HL-60 (cell line): Measurements from ENCODE around the gene IL6ST.
A peak's percentile ranks its signal among the peaks of the same experiment; 100 is the strongest.

Experiments used
- DNase-seq, 2 experiments: peaks; one replicate each; pipeline ENCODE4 v3.0.0-alpha.2; 2010 to 2020; ENCODE audit warnings: low read depth in 1 of 2, low spot score in 1 of 2
- H3K27ac ChIP-seq: fragments of 250-450 bp; sonication (Bioruptor Pico); replicated peaks from 2 replicates; pipeline ENCODE4 v1.5.1; 2020; ENCODE audit warnings: mild to moderate bottlenecking, moderate library complexity
- H3K27me3 ChIP-seq: fragments of 250-450 bp; sonication (Bioruptor Pico); 2 replicates; pipeline ENCODE4 v1.5.1; 2021; ENCODE audit warnings: mild to moderate bottlenecking, moderate library complexity; ENCODE audit not compliant: insufficient read depth, poor library complexity, severe bottlenecking
- H3K4me3 ChIP-seq: replicated peaks from 2 replicates; pipeline ENCODE4 v1.5.1; 2011; ENCODE audit warnings: mild to moderate bottlenecking, control low read depth, low read length; ENCODE audit not compliant: insufficient read depth
- CTCF ChIP-seq: IDR thresholded peaks from one replicate; pipeline ENCODE4 v1.5.1; 2011; ENCODE audit warnings: low read length, control low read depth, inconsistent platforms; ENCODE audit not compliant: insufficient read depth
- GABPA ChIP-seq: IDR thresholded peaks from 2 replicates; pipeline ENCODE4 v1.6.1; 2012; ENCODE audit warnings: low read depth
- POLR2AphosphoS5 ChIP-seq: IDR thresholded peaks from 2 replicates; pipeline ENCODE4 v1.6.1; 2012; ENCODE audit warnings: low read depth
- SPI1 ChIP-seq: IDR thresholded peaks from 2 replicates; pipeline ENCODE4 v1.6.1; 2012; ENCODE audit warnings: low read depth, mild to moderate bottlenecking, borderline replicate concordance
- TF ChIP-seq, protein P1 (sequence below): IDR thresholded peaks from 2 replicates; pipeline ENCODE4 v1.6.1; 2012; ENCODE audit warnings: low read depth; ENCODE audit not compliant: insufficient replicate concordance

Gene IL6ST

DNA sequence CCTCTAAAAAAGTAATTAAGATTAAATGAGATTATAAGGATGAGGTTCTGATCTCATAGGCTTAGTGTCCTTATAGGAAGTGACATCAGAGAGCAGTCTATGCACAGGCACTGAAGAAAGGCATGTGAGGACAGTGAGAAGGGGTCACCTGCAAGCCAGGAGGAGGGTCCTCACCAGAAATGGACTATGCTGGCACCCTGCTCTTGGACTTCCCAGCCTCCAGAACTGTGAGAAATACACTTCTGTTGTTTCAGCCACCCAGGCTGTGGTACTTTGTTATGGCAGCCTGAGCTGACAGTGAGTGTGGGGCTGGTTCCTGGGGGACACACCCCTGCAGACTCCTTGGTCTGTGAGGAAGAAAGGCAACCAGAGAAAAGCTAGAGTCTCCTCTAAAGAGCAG is 34.7 kb upstream of the IL6ST start:
- TF ChIP-seq, protein P1, sequence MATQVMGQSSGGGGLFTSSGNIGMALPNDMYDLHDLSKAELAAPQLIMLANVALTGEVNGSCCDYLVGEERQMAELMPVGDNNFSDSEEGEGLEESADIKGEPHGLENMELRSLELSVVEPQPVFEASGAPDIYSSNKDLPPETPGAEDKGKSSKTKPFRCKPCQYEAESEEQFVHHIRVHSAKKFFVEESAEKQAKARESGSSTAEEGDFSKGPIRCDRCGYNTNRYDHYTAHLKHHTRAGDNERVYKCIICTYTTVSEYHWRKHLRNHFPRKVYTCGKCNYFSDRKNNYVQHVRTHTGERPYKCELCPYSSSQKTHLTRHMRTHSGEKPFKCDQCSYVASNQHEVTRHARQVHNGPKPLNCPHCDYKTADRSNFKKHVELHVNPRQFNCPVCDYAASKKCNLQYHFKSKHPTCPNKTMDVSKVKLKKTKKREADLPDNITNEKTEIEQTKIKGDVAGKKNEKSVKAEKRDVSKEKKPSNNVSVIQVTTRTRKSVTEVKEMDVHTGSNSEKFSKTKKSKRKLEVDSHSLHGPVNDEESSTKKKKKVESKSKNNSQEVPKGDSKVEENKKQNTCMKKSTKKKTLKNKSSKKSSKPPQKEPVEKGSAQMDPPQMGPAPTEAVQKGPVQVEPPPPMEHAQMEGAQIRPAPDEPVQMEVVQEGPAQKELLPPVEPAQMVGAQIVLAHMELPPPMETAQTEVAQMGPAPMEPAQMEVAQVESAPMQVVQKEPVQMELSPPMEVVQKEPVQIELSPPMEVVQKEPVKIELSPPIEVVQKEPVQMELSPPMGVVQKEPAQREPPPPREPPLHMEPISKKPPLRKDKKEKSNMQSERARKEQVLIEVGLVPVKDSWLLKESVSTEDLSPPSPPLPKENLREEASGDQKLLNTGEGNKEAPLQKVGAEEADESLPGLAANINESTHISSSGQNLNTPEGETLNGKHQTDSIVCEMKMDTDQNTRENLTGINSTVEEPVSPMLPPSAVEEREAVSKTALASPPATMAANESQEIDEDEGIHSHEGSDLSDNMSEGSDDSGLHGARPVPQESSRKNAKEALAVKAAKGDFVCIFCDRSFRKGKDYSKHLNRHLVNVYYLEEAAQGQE, result no peak
- no peak for TF ChIP-seq SPI1
- TF ChIP-seq POLR2AphosphoS5, result no peak
- TF ChIP-seq CTCF, result no peak
- no peak for TF ChIP-seq GABPA
- DNase-seq, result no peak
- Histone ChIP-seq H3K27me3 (no peaks in the 10 kb centered on the region), H3K27ac (no peak overlapping the region), H3K4me3 (no peak overlapping the region)

- H3K4me3 ChIP-seq, result no peak overlapping the region
- H3K27me3 ChIP-seq, result no peaks in the 10 kb centered on the region
- TF ChIP-seq GABPA, result no peak
- TF ChIP-seq, protein P1, result no peak
- TF ChIP-seq CTCF, result no peak
- TF ChIP-seq POLR2AphosphoS5, result no peak
- no peak for TF ChIP-seq SPI1
- DNase-seq, result no peak
- H3K27ac ChIP-seq, result no peak overlapping the region
These were observed 33.9 kb upstream of the IL6ST start for GRCh38 chr5:56028708-56029107.

- H3K27ac ChIP-seq, result no peak overlapping the region
- TF ChIP-seq POLR2AphosphoS5, result no peak
- no peaks in the 10 kb centered on the region for H3K27me3 ChIP-seq
- H3K4me3 ChIP-seq, result no peak overlapping the region
- DNase-seq, result peak in 1 of 2 experiments; percentile 55
These were observed 32.1 kb upstream of the IL6ST start for GRCh38 chr5:56026863-56027300.

GRCh38 chr5:56025151-56025885 is 30.6 kb upstream of the IL6ST start:
- Histone ChIP-seq H3K27ac (no peak overlapping the region), H3K27me3 (no peaks in the 10 kb centered on the region), H3K4me3 (no peak overlapping the region)
- TF ChIP-seq CTCF, result no peak
- no peak for TF ChIP-seq POLR2AphosphoS5
- TF ChIP-seq GABPA, result no peak
- TF ChIP-seq SPI1, result no peak
- TF ChIP-seq, protein P1, result no peak
- DNase-seq, result no peak
